Measurements from ENCODE around the gene TSNAX. TPM values are rescaled to one million over a fixed set of nuclear protein-coding genes. Genes with fewer than 3 reads are reported as not detected.
A peak's percentile ranks its signal among the peaks of the same experiment; 100 is the strongest.

TSNAX gene
- polyA plus RNA-seq, 1 donor (not counting 4 experiments of a cell fraction or from before 2014, with no cell fraction given), result 32.6 TPM

GRCh38 chr1:231508941-231509340, 19.5 kb upstream of the TSNAX start:
- no peak overlapping the region for H2AFZ ChIP-seq (ENCODE audit: control insufficient read depth, low read length)

GRCh38 chr1:231512147-231512698, 16.2 kb upstream of the TSNAX start:
- no peaks in the 10 kb centered on the region for H3K27me3 ChIP-seq (ENCODE audit: control insufficient read depth, extremely low read depth, insufficient read depth, low read length)
- peaks cover 12% of the 10 kb centered on the region for H3K4me1 ChIP-seq (ENCODE audit: control insufficient read depth, extremely low read depth, insufficient read depth, low read length)
- no peak overlapping the region for H3K9ac ChIP-seq (ENCODE audit: control insufficient read depth, extremely low read depth, insufficient read depth, low read length)
- no peaks in the 10 kb centered on the region for H3K79me2 ChIP-seq (ENCODE audit: control insufficient read depth, insufficient read depth, low read length)
- no peak overlapping the region for H3K27ac ChIP-seq (ENCODE audit: control insufficient read depth, insufficient read depth, low read length)
- no peaks in the 10 kb centered on the region for H3K9me3 ChIP-seq (ENCODE audit: control insufficient read depth, low read depth, low read length)
- H2AFZ ChIP-seq (ENCODE audit: control insufficient read depth, low read length), result no peak overlapping the region
- dilution Hi-C loops (cut with MboI; ENCODE audit: extremely low pct_ligation_motif_present, low sequenced_read_pairs), result no loop called here
- H4K20me1 ChIP-seq (ENCODE audit: control insufficient read depth, extremely low read depth, insufficient read depth, low read length), result no peaks in the 10 kb centered on the region
- no peak overlapping the region for H3K4me2 ChIP-seq (ENCODE audit: control insufficient read depth, extremely low read depth, insufficient read depth, low read depth, low read length)
- no peak overlapping the region for H3K4me3 ChIP-seq (ENCODE audit: control insufficient read depth in 2 of 3, extremely low read depth in 1 of 3, insufficient read depth in 2 of 3, low read depth in 1 of 3, low read length in 3 of 3)
- FAIRE-seq (peak; percentile 74), DNase-seq (ENCODE audit: low read depth, low spot score) (peak; percentile 53)
- H3K9me1 ChIP-seq (ENCODE audit: control insufficient read depth, extremely low read depth, insufficient read depth, low read length), result no peaks in the 10 kb centered on the region
- no peaks in the 10 kb centered on the region for H3K36me3 ChIP-seq (ENCODE audit: control insufficient read depth in 2 of 2, extremely low read depth in 1 of 2, insufficient read depth in 2 of 2, low read length in 2 of 2)
- TF ChIP-seq CTCF (optimal IDR thresholded peaks at IDR 0.05 in 1 of 3, IDR thresholded peaks at IDR 0.05 in 1 of 3, conservative IDR thresholded peaks at IDR 0.05 in 1 of 3; ENCODE audit: extremely low read depth in 1 of 3, insufficient read depth in 2 of 3, low read length in 3 of 3), result no peak
- TF ChIP-seq EZH2 (IDR thresholded peaks at IDR 0.05; ENCODE audit: low read length), result no peak

More at GRCh38 chr1:231508941-231509340, 19.5 kb upstream of the TSNAX start:
- no peaks in the 10 kb centered on the region for H3K27me3 ChIP-seq (ENCODE audit: control insufficient read depth, extremely low read depth, insufficient read depth, low read length)
- no peaks in the 10 kb centered on the region for H4K20me1 ChIP-seq (ENCODE audit: control insufficient read depth, extremely low read depth, insufficient read depth, low read length)
- H3K9ac ChIP-seq (ENCODE audit: control insufficient read depth, extremely low read depth, insufficient read depth, low read length), result no peak overlapping the region
- H3K9me3 ChIP-seq (ENCODE audit: control insufficient read depth, low read depth, low read length), result no peaks in the 10 kb centered on the region
- no peak overlapping the region for H3K27ac ChIP-seq (ENCODE audit: control insufficient read depth, insufficient read depth, low read length)
- dilution Hi-C loops (cut with MboI; ENCODE audit: extremely low pct_ligation_motif_present, low sequenced_read_pairs), result no loop called here
- H3K9me1 ChIP-seq (ENCODE audit: control insufficient read depth, extremely low read depth, insufficient read depth, low read length), result no peaks in the 10 kb centered on the region
- no peak overlapping the region for H3K4me3 ChIP-seq (ENCODE audit: control insufficient read depth in 2 of 3, extremely low read depth in 1 of 3, insufficient read depth in 2 of 3, low read depth in 1 of 3, low read length in 3 of 3)
- H3K36me3 ChIP-seq (ENCODE audit: control insufficient read depth in 2 of 2, extremely low read depth in 1 of 2, insufficient read depth in 2 of 2, low read length in 2 of 2), result no peaks in the 10 kb centered on the region
- no peaks in the 10 kb centered on the region for H3K79me2 ChIP-seq (ENCODE audit: control insufficient read depth, insufficient read depth, low read length)
- FAIRE-seq (no peak), DNase-seq (ENCODE audit: low read depth, low spot score) (no peak)
- no peak for TF ChIP-seq EZH2 (IDR thresholded peaks at IDR 0.05; ENCODE audit: low read length)
- TF ChIP-seq CTCF (optimal IDR thresholded peaks at IDR 0.05 in 1 of 3, IDR thresholded peaks at IDR 0.05 in 1 of 3, conservative IDR thresholded peaks at IDR 0.05 in 1 of 3; ENCODE audit: extremely low read depth in 1 of 3, insufficient read depth in 2 of 3, low read length in 3 of 3), result no peak
- H3K4me2 ChIP-seq (ENCODE audit: control insufficient read depth, extremely low read depth, insufficient read depth, low read depth, low read length), result no peak overlapping the region
- H3K4me1 ChIP-seq (ENCODE audit: control insufficient read depth, extremely low read depth, insufficient read depth, low read length), result peaks cover 12% of the 10 kb centered on the region
